Activated CD8-positive, alpha-beta memory T cell treated with anti-CD3 and anti-CD28 coated beads, Interleukin-2, amount 50 U/mL, for 1 hour (primary cell): Measurements from ENCODE around the gene OLFM1.
"Not testable (repeated sequence)": the region's sequence is repeated elsewhere in the genome, so short reads cannot be mapped to it uniquely, and the experiment has no call there.

Experiments
- DNase-seq: peaks from one replicate; pipeline ENCODE4 v3.0.0-alpha.2; 2020; ENCODE audit errors: extremely low read depth

OLFM1 gene

DNA sequence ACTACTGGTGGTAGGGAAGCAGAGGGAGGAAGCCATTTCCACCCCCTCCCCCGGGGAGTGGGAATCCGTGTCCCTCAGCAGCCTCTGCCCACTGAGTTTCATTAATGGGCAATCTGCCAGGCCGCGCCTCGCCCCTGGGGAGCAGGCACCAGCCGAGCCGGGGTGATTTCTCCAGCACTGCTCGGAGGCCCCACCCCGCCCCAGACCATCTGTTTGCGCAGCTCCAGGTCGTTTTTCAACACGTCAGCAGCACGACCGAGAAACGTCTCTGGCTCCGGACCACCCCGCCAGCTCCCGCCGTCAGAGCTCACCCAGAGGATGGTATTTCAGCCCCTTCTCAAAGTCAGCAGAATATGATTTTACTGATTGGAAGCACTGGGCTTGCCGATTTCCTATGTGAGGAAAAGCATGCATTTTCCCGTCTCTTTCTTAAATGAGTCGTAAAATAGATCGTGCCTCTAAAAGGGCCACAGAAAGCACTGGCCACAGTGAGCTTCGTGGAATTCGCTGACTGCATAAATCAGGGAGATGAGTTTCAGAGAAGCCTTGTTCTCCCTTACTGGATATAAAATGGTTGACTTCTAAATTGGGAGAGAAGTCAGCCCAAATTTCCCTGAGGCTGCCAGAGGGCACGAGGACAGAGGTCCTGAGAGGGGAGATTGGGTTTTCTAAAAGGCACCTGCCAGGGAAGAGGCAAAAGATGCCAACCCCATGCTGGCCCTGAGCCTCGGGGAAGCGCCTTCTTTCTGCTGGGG is 47.0 kb downstream of the OLFM1 start:
- no peak for DNase-seq

DNA sequence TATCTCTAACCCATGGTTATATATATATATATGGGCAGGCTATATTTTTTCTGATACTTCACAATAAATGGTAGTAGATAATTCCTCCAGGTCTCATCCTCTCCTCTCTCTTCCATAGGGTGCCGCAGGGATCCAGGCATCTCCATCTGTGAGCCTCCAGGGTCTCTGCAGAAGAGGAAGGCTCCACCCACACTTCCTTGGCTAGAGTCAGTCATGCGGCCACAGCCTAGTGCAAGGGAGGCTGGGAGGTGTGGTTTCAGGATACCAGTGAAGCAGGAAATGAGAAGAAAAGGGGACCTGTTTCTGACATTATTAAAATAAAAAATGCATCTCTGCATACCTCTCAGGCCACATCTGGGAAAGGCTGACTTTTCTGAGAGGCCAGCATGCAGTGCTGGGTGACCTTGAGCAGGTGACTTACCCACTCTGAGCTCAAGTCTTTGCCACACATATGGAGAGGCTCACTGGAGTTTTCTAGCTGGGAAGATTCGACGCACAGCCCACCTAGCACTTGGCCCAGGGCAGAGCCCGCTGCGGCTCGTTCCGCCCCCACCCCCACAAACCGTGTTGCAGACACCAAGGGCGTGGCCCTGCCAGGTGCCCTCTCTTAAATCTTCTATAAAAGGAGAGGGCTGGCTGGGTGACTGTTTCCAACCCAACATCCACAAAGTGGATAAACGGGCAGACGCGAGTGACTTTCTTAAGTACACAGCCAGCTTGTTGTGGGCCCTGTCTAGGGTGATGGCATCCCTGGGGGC is 47.9 kb downstream of the OLFM1 start:
- DNase-seq, result no peak

DNA sequence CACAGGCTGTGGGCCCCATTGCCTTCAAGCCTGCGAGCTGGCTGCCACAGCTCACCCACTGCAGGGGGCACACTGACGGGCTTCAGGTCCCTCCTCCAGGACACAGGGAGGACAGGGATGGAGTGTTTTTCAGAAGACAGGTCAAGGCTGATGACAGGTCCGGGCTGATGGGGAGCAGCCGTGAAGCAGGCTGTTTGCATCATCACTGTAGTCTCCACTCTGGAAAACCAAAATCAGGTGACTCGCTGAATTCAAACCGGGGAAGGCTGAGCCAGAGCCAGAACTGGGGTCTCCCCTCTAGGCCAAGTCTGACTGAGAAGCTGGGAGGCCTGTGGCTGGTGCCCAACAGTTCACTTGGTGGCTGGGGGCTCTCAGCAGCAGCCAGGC is 48.5 kb downstream of the OLFM1 start:
- DNase-seq, result no peak

DNA sequence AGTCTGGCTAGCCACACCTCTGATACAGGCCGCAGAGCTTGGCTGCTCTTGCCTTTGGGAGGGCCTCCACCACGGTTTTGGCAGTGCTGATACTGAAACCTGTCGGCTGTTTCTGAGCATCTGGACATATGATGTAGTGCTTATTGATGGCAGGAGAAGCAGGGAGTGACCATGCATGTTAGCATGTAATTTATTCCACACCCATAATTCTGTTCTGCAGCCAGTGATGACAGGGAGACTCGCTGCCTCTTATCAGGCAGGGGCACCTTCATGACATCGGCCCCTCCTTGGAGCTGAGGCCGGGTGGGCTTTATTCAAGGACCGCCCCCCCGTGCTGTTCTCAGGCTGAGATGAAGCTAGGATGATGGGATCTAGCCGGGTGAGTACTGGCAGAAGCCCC is 49.0 kb downstream of the OLFM1 start:
- no peak for DNase-seq

DNA sequence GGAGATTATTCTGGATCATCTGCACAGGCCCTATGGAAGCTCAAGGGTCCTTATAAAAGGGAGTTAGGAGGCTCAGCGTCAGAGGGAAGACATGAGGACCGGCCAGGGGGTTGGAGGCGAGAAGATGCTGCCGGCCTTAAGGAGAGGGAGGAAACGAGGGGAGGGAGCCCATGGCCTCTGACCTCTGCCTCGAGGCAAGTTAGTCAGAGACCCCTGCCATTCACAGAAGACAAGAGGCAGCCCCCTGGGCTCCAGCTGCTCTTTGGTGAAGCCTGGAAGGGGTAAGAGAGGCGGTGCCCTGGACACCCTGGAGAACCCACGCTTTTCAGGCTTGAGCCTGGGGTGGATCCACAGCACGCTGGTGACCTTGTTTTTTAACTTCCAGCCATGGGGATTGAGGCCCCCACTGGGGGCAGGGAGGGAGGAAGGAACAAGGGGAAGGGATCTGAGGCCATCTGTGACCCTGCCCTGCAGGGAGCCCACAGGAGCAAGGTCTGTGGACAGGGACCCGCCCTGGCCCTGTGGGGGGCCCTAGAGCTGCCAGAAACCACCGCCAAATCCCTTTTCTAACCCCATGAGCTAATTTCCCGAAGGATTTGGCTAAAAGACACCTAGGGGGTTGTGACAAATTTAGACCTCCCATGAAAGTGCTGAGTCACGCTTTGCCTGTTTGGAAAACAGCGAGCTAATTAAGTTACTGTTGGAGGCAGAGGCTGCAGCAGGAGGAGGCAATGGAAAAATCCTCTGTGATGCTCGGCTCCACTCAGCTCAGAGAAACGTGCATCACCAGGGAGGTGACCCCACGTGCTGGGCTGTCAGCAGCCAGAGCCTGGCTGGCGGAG is 49.7 kb downstream of the OLFM1 start:
- no peak for DNase-seq

DNA sequence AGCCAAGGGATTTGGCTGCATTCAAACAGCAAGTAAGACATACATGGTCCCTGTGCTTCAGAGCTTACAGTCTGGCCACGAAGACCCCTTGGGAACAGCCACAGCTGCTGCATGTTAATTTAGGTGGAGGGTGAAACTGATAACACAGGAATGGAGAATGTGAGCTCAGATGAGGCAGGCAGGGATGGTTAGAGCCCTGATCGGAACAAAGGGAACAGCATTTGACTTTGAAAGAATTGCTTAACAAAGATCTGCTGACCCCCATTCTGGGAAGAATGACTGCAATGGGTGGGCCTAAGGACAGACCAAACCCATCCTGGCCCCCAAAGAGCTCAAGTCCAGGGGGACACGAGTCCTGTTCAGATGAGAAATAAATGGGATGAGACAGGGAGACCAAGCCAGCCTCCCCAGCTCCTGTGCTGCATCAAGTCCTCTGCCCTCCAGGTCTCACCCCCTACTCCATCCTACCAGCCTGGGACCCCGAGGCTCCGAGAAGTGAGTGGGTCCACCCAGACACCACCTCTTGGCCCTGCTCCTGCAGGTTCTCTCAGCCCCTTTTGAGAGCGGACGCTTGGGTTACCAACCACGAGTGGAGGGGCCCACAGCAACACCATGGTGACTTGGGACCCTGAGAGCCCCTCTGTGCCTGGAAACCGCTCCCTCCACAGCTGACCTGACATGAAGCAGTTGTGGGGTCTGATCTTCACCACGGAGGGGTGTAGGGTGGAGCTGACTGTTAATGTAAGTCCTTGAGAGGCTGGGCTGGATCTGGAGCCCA is 50.8 kb downstream of the OLFM1 start:
- DNase-seq, result no peak

DNA sequence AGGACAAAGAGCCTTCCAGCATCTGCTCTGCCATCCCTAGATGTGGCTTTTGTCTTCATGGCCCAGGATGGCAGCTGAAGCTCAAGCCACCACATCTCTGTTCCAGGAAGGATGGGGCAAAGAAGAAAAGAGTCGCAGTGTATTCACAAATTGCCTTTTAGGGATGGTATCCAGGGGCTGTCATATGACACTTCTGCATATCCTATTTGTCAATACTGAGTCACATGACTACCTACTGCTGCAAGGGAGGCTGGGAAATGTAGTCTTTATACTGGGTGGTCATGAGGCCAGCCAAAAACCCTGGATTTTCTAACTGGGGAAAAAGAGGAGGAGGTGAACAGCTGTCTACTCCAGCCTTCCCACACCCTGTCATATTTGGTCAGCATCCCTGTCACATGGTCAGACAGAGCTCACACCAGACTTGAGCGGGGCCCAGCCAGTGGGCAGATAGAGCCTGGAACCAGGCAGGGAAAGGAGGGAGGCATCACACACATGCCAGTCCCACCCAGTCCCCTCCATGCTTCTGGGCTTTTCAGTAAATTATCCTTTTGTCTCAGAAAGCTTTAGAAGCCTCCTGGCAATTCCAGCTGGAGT is 52.0 kb downstream of the OLFM1 start:
- no peak for DNase-seq

DNA sequence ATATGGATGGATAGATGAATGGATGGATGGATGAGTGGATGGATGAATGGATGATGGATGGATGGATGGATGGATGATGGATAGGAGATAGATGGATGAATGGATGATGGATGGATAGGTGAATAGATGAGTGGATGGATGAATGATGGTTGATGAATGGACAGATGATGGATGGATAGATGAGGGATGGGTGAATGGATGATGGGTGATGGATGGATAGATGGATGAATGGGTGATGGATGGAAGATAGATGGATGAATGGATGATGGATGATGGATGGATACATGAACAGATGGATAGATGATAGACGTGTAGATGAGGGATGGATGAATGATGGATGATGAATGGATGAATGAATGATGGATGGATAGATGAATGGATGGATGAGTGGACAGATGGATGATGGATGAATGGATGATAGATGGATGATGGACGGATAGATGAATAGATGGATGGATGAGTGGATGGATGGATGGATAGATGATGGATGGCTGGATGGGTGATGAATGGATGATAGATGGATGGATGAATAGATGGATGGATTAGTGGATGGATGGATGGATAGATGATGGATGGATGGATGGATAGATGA is 53.8 kb downstream of the OLFM1 start:
- DNase-seq, result no peak

DNA sequence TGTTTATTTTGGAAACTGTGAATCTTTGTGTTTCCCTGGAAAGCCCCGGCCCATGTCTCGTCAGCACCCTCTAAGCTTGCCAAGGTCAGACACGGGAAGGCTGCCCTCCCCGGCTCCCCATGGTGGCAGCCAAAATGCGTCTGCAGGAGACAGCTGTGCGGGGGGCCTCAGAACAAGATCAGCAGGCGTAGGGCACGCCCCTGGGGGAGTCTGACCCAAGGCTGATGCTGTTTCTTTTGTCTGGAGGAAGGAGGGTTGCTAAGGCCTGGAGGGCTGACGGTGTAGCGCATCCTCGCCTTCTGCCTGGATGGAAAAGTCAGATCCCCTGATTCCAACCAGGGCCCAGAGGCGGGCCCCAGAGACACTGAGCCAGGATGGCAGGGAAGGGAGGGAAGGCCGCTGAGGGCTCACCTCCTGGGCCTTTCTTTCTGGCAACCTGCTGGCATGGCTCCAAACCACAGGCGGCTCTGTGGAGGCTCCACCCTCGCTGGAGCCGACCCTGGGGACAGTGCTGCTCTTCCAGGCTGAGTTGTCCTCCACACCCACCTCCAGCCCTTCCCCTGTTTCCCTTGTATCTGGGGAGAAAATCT is 57.2 kb downstream of the OLFM1 start:
- DNase-seq, result no peak

DNA sequence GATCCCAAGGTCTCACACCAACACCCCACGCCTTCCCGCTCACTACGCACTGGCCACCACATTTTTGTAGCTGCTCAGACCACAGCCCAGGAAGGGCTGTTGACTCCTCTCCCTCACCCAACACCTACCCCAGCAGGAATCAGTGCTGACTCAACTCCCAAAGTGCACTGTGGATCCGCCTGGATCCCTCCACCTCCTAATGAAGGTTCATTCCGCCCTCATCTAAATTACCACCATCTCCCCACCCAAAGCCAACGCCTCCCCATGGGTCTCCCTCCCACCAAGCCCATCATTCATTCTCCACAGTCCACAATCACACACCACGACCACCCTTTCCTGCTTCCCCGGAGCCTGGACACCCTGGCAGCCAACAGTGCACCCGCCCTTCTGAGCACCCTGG is 57.8 kb downstream of the OLFM1 start:
- no peak for DNase-seq

DNA sequence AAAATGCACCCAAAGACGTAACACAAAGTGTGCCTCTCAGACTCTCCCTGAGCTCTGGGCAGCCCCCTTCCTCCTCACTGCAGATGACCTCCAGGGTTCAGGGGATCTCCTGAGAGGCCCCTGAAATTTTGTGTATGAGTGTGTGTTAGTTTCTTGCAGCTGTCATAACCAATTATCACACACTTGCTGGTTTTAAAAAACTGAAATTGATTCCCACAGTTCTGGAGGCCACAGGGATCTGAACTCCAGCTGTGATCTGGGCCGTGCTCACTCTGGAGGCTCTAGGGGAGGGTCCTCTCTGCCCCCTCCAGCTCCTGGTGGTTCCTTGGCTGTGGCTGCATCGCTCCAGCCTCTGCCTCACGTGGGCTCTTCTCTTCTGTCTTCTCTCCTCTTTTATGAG is 58.8 kb downstream of the OLFM1 start:
- DNase-seq, result no peak

DNA sequence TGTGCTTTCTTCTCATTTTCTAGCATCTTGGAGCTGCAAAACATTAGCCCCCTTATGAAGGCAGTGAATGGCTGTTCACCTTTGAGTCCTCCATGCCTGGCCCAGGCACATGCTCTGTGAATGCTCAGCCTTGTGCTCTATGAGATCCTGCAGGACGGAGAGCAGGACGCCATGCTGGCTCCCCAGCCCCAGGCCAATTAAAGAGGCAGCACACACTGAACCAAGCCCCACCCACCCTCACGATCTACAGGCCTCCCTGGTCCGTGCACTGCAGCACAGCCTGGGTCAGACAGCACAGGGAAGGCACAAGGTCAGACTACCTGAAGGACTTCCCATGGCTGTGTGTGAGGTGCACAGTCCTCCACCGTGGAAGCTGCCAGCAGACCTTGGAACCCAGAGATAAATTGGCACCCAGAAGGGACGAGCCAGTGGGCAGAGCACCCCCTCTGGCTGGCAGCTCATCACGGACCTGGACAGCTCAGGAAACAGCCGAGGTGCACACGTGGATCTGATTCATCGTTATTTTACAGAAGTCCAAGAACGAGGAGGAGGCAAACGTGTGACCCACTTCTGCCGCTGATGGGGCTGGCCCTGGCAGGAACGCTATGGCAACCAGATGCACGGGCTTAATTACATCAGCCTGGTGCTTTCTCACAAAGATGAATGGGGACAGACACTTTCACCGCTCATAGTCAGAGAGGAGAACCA is 59.5 kb downstream of the OLFM1 start:
- no peak for DNase-seq

DNA sequence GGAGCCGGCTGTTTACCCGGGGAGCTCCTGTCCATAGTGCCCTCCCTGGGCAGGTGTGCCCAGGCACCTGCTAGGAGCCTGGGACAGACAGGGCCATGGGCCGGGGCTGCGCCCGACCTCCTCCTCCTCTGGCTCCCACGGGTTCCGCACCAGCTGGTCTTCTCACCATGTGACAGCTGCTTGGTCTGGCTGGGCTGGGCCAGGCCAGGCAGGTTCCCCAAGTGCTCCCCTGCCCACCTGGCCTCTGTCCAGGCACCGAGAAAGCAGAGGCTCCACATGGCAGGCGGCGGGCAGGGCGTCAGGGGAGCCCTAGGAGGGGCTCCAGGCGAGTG is 60.0 kb downstream of the OLFM1 start:
- DNase-seq, result no peak

DNA sequence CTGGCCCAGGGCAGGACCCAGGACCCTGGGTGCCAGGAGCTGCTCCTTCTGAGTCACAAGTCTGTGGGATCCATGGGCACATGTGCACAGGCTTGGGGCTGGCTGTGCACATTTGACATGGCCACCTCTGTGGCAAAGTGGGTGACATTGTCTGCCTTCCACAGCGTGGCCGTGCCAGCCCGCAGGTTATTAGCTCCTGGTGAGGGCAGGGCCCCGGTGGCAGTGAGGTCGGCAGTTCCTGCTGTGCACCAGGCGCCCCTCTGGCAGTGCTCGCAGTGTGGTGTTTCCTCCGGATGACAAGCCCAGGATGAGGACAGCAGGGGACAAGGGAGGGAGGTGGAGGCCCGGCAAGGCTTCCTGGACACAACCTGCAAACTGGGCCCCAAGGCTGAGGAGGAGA is 60.5 kb downstream of the OLFM1 start:
- no peak for DNase-seq

DNA sequence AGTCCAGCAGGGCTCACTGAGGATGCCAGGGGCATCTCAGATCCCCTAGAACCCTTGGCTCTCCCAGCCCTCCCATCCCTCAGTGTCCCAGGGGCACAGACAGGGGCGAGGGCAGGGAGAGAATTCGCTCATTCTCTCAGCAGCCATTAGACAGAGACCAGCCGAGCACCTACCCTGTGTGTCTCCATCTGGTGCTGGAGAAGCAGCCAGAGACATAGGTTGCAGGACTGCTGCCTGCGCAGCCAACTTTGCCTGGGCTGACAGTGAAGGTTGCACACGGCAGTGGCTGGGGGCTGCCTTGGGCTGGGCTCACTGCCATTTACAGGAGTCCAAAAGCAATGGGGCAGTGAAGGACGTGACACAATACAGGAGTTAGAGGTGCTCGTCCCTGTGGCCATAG is 60.9 kb downstream of the OLFM1 start:
- DNase-seq, result no peak

DNA sequence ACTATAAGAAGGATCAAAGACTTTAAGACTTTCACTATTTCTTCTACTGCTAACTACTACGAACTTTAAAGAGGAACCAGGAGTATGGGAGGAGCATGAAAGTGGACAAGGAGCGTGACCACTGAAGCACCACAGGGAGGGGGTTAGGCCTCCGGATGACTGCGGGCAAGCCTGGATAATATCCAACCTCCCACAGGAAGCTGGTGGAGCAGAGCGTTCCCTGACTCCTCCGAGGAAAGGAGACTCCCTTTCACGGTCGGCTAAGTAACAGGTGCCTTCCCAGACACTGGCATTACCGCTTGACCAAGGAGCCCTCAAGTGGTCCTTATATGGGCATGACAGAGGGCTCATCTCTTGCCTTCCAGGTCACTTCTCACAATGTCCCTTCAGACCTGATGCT is 62.4 kb downstream of the OLFM1 start:
- DNase-seq, result not testable (repeated sequence)

DNA sequence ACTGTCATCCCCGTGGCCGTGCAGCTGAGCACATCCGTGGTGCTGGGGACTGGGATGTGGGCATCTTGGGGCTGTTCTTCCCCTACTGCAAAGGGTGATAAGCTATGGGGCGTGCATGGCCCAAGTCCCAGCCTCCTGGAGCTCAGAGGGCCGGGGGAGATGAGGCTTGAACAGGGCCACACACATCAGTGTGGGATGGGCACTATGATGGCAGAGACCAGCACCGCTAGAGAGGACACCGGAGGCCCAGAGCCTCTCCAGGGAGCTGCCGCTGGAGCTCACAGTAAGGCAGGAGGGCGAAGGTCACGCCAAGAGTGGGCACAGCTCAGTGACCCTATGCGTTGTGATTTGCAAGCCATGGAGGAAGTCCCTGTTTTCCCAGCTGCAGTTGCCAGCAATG is 63.5 kb downstream of the OLFM1 start:
- DNase-seq, result no peak

DNA sequence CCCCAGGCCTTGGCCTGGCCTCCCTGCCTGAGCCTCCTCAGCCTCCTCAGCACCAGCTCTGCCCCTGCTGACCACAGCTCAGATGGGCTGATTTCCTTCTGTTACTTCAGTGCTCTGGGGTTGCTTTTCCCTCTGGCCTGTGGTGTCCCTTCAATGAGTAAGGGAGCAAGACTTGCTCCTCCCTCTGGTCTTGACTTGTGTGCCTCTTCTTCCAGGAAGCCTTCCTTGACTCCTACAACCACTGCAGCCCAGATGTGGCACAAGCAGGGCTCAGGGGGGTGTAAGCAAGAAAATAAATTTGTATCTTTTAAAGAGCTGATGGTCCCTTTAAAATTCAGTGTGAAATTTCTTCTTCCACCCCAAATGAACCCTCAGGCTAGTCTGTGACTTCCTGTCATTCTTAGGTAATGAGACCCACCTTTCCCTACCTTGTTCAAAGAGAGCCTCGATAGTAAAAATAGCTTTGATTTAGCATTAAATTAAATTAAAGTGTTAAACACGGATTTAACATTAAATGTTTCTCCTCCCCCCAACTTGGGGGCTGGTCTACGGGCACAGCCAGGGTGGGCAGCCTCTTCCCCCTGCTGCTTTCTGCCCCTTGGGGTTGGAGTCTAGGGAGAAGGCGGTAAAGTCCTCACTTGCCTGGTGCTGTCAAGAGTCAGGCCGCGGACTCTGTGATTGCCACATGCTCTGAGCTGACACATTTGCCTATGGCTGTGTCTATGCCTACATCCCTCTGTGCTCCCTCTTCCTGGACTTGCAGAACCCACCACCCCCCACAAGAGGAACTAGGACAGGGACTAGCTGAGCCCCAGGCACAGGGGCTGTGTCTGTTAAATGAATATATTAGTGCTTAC is 64.5 kb downstream of the OLFM1 start:
- no peak for DNase-seq
